Activated B cell treated with CpG ODN at 0.5 μM for 24 hours (primary cell): ENCODE data around the gene TMEM14C. TPM values are rescaled to one million over a fixed set of nuclear protein-coding genes. Genes with fewer than 3 reads are reported as not detected.
"Not testable (repeated sequence)": the region's sequence is repeated elsewhere in the genome, so short reads cannot be mapped to it uniquely, and the experiment has no call there.

Experiments
- ATAC-seq: fragments of 200-7000 bp; cut with Tn5 transposase; one replicate; pipeline ENCODE4 v1.10.0; 2021; ENCODE audit warnings: low read depth, mild to moderate bottlenecking, moderate library complexity
- CTCF ChIA-PET: fragments of 350-600 bp; sonication (Branson Sonifier 250); formaldehyde crosslinking; loops from one replicate; lab custom pipeline; 2021; ENCODE audit warnings: antibody characterized with exemption; lab: Charles Lee
- POLR2A ChIA-PET: fragments of 350-600 bp; sonication (Branson Sonifier 250); formaldehyde crosslinking; loops from one replicate; lab custom pipeline; 2021; ENCODE audit warnings: antibody characterized with exemption; lab: Charles Lee
- DNase-seq: peaks from one replicate; pipeline ENCODE4 v3.0.0; 2022
- H3K27ac Mint-ChIP-seq: one replicate; pipeline ENCODE4 v1.8.0; 2020; ENCODE audit warnings: mixed read lengths
- H3K27me3 Mint-ChIP-seq: one replicate; pipeline ENCODE4 v1.8.0; 2021; ENCODE audit warnings: mixed read lengths
- H3K36me3 Mint-ChIP-seq: one replicate; pipeline ENCODE4 v1.8.0; 2021; ENCODE audit warnings: low read depth, mixed read lengths
- H3K4me1 Mint-ChIP-seq: one replicate; pipeline ENCODE4 v1.8.0; 2021; ENCODE audit warnings: mixed read lengths
- H3K4me3 Mint-ChIP-seq: one replicate; pipeline ENCODE4 v1.8.0; 2020; ENCODE audit warnings: mild to moderate bottlenecking, mixed read lengths
- H3K9me3 Mint-ChIP-seq: one replicate; pipeline ENCODE4 v1.8.0; 2020; ENCODE audit warnings: mixed read lengths
- intact Hi-C: fragments of 100-400 bp; cut with micrococcal nuclease; formaldehyde crosslinking; loops from one replicate; pipeline ENCODE4 v1.15.1; 2024
- total RNA-seq: library from RNA; stranded (reverse); gene quantifications from 2 replicates; pipeline ENCODE4 v1.2.3, GENCODE V29; 2022
- TF ChIP-seq, protein P1 (sequence below): fragments of 200-600 bp; IDR thresholded peaks from one replicate; pipeline ENCODE4 v1.8.0; 2022; ENCODE audit warnings: antibody characterized with exemption, mild to moderate bottlenecking

The TMEM14C gene
- total RNA-seq, 1 donor from 2014 or later, result 23.1 TPM

- Mint-ChIP-seq H3K36me3 (peaks cover 36% of the 10 kb centered on the region), H3K4me3 (no peak overlapping the region), H3K27ac (no peak overlapping the region), H3K4me1 (peaks cover 7% of the 10 kb centered on the region), H3K9me3 (no peaks in the 10 kb centered on the region), H3K27me3 (no peaks in the 10 kb centered on the region)
- intact Hi-C loops, result no loop called here
- no peak for ATAC-seq
- TF ChIP-seq, protein P1, sequence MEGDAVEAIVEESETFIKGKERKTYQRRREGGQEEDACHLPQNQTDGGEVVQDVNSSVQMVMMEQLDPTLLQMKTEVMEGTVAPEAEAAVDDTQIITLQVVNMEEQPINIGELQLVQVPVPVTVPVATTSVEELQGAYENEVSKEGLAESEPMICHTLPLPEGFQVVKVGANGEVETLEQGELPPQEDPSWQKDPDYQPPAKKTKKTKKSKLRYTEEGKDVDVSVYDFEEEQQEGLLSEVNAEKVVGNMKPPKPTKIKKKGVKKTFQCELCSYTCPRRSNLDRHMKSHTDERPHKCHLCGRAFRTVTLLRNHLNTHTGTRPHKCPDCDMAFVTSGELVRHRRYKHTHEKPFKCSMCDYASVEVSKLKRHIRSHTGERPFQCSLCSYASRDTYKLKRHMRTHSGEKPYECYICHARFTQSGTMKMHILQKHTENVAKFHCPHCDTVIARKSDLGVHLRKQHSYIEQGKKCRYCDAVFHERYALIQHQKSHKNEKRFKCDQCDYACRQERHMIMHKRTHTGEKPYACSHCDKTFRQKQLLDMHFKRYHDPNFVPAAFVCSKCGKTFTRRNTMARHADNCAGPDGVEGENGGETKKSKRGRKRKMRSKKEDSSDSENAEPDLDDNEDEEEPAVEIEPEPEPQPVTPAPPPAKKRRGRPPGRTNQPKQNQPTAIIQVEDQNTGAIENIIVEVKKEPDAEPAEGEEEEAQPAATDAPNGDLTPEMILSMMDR, result no peak
- CTCF ChIA-PET, result no interaction called here
- POLR2A ChIA-PET, result no interaction called here
- DNase-seq, result no peak
These were observed 7.4 kb downstream of the TMEM14C start for GRCh38 chr6:10730254-10730653.

DNA sequence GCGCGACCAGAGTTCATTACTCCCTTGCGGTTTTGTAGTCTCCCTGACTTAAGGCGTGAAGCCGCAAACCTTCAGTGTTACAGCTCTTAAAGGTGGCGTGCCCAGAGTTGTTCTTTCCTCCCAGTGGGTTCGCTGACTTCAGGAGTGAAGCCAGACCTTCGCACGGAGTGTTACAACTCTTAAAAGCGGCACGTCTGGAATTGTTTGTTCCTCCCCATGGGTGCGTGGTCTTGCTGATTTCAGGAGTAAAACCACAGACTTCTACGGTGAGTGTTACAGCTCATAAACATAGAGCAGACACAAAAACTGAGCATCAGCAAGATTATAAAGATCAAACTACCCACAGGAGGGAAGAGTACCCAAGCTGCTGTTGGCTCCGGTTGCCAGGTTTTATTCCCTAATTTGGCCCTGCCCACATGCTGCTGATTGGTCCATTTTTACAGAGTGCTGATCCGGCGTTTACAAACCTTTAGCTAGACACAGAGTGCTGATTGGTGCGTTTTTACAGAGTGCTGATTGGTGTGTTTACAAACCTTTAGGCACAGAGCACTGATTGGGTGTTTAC lies 10.4 kb downstream of the TMEM14C start:
- POLR2A ChIA-PET, result no interaction called here
- TF ChIP-seq, protein P1, result no peak
- H3K36me3 Mint-ChIP-seq, result peaks cover 23% of the 10 kb centered on the region
- DNase-seq (no peak), ATAC-seq (no peak)
- H3K9me3 Mint-ChIP-seq, result no peaks in the 10 kb centered on the region
- H3K4me3 Mint-ChIP-seq, result no peak overlapping the region
- CTCF ChIA-PET, result no interaction called here
- no peak overlapping the region for H3K27ac Mint-ChIP-seq
- H3K4me1 Mint-ChIP-seq, result no peaks in the 10 kb centered on the region
- H3K27me3 Mint-ChIP-seq, result no peaks in the 10 kb centered on the region
- intact Hi-C loops, result no loop called here

GRCh38 chr6:10733863-10734262 lies 11.0 kb downstream of the TMEM14C start:
- Mint-ChIP-seq H3K36me3 (peaks cover 17% of the 10 kb centered on the region), H3K4me1 (no peaks in the 10 kb centered on the region), H3K27ac (no peak overlapping the region), H3K4me3 (no peak overlapping the region), H3K27me3 (no peaks in the 10 kb centered on the region), H3K9me3 (no peaks in the 10 kb centered on the region)
- no peak for ATAC-seq
- ChIA-PET POLR2A (no interaction called here), CTCF (no interaction called here)
- intact Hi-C loops, result no loop called here
- no peak for DNase-seq
- TF ChIP-seq, protein P1, result no peak

DNA sequence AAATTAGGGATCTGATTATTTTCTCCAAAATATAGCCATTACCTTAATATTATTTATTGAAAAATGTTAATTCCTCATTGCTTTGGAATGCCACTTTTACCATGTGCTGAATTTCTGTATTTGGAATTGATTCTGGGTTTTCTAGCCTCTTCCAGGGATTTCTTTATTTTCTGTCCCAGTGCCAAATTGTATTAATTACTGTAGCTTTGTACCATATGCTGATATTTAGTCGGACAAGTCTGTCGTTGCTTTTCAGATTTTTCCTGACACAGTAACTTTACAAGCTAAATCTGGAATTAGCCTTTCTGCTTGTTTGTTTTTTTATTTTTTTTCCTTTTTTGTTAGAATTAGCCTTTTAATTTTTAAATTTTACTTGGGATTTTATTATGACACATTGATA lies 13.9 kb downstream of the TMEM14C start:
- H3K4me1 Mint-ChIP-seq, result no peaks in the 10 kb centered on the region
- H3K27me3 Mint-ChIP-seq, result no peaks in the 10 kb centered on the region
- TF ChIP-seq, protein P1, result no peak
- ChIA-PET POLR2A (interaction anchor here (1.4 kb wide), 1 partner anchor 14 kb away, joined by 4 read pairs; the partner anchor contains the start of gene TMEM14C), CTCF (no interaction called here)
- peaks cover 6% of the 10 kb centered on the region for H3K36me3 Mint-ChIP-seq
- intact Hi-C loops, result no loop called here
- no peak overlapping the region for H3K4me3 Mint-ChIP-seq
- ATAC-seq (no peak), DNase-seq (no peak)
- H3K9me3 Mint-ChIP-seq, result no peaks in the 10 kb centered on the region
- no peak overlapping the region for H3K27ac Mint-ChIP-seq

DNA sequence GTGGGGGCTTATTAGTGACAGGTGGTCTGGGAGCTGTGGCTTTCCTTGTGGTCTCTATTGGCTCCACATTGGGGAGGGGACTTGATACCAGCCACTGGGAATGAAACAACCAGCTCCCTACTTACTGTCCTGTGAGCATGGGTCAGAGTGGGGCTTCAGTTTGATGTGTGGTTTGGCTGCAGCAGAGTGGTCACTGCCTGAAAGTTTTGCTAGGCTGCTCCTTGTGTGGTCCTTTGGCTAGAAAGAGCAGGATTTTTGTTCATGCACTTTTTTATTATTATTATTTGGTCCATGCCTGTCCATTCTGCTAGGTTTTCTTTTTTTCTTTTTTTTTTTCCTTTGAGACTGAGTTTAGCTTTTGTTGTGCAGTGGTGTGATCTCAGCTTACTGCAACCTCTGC lies 17.2 kb downstream of the TMEM14C start:
- H3K4me3 Mint-ChIP-seq, result no peak overlapping the region
- no peaks in the 10 kb centered on the region for H3K4me1 Mint-ChIP-seq
- ChIA-PET POLR2A (no interaction called here), CTCF (no interaction called here)
- DNase-seq, result no peak
- ATAC-seq, result no peak
- no peaks in the 10 kb centered on the region for H3K36me3 Mint-ChIP-seq
- no peaks in the 10 kb centered on the region for H3K27me3 Mint-ChIP-seq
- H3K9me3 Mint-ChIP-seq, result no peaks in the 10 kb centered on the region
- TF ChIP-seq, protein P1, result no peak
- intact Hi-C loops, result no loop called here
- H3K27ac Mint-ChIP-seq, result no peak overlapping the region

- H3K4me3 Mint-ChIP-seq, H3K27me3 Mint-ChIP-seq: not testable (repeated sequence)
These were observed 18.8 kb downstream of the TMEM14C start for GRCh38 chr6:10741643-10742042.

More at GRCh38 chr6:10741643-10742042, 18.8 kb downstream of the TMEM14C start:
- H3K4me1 Mint-ChIP-seq, POLR2A ChIA-PET, ATAC-seq, DNase-seq, CTCF ChIA-PET, intact Hi-C loops, H3K27ac Mint-ChIP-seq, H3K9me3 Mint-ChIP-seq, H3K36me3 Mint-ChIP-seq: not testable (repeated sequence)
